Heart left ventricle (tissue), 13 donors: Measurements from ENCODE around the gene HOXB8.

Experiments used
- POLR2A ChIP-seq, 2 donors: fragments of 450-650 bp; IDR thresholded peaks; one replicate each; pipeline ENCODE4 v1.6.1; 2017; ENCODE audit warnings: antibody characterized with exemption in 2 of 2, mild to moderate bottlenecking in 2 of 2, moderate library complexity in 2 of 2
- TF ChIP-seq, protein P1 (sequence below), 12 donors: fragments of 200-600 bp; sonication (generic) in 4 of 12; IDR thresholded peaks; one replicate each; pipeline versions ENCODE4 v1.5.0 to v1.8.0; 2018 to 2022; ENCODE audit warnings: antibody characterized with exemption in 12 of 12, mild to moderate bottlenecking in 5 of 12
- donor health status: ischemic (EF 13 %, LVEDD 7.1; RV severe dilation, severe dysfunction).
- donor health status: DM: no; HTN: yes; CAD: no.
- donor health status: DM: no; HTN: no; CAD: no.
- donor health status: ischemic (EF 25% LVEDD 6.9; RV normal size, moderate dysfunction).
- donor health status: ischemic (EF 25% LVEDD 5.7; RV mildly dilated, moderate dysfunction).
- donor health status: ischemic (EF 35%, LVEDD 5.7; RV mildly dilated, moderate dysfunction).
- donor health status: nonischemic (EF 11% LVEDD 7.7; RV severe dilation, severe dysfunction).
- donor health status: DM: yes; HTN: yes; CAD: no.
- donor health status: PGD.
- donor health status: ischemic (EF 29% LVEDD 5.4; RV normal size, mild dysfunction).
- donor health status: nonischemic (EF 23%, LVEDD 6.1; RV moderate dilation, normal function).

DNA sequence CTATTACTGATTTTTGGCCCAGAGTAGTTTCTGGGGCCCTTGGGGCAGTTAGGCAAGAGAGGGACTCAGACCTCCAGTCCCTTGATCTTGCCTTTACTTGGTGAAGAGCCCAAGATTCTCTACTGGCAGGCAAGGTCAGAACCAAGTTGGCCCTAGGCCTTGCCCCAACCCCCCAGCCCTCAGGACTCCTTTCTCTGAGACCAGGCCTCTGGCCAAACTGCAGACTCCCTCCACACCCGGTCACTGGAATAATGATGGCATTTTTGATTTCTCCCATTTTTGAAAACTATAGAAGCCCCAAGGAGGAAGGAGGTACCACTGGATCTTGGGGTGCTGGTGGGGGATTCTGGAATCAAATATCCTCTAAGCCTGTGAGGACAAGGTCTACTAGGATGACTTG lies 29.1 kb upstream of the HOXB8 start:
- TF ChIP-seq, protein P1, sequence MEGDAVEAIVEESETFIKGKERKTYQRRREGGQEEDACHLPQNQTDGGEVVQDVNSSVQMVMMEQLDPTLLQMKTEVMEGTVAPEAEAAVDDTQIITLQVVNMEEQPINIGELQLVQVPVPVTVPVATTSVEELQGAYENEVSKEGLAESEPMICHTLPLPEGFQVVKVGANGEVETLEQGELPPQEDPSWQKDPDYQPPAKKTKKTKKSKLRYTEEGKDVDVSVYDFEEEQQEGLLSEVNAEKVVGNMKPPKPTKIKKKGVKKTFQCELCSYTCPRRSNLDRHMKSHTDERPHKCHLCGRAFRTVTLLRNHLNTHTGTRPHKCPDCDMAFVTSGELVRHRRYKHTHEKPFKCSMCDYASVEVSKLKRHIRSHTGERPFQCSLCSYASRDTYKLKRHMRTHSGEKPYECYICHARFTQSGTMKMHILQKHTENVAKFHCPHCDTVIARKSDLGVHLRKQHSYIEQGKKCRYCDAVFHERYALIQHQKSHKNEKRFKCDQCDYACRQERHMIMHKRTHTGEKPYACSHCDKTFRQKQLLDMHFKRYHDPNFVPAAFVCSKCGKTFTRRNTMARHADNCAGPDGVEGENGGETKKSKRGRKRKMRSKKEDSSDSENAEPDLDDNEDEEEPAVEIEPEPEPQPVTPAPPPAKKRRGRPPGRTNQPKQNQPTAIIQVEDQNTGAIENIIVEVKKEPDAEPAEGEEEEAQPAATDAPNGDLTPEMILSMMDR (IDR thresholded peaks at IDR 0.05): no peak
- no peak for TF ChIP-seq POLR2A (IDR thresholded peaks at IDR 0.05)
